ENCODE measurements around the gene HMCN2. TPM values are rescaled to one million over a fixed set of nuclear protein-coding genes. Genes with fewer than 3 reads are reported as not detected.

HMCN2 gene
- total and polyA plus RNA-seq, 2 donors (not counting 1 experiment from before 2014, with no cell fraction given), result 0.01 TPM; not detected in 1

DNA sequence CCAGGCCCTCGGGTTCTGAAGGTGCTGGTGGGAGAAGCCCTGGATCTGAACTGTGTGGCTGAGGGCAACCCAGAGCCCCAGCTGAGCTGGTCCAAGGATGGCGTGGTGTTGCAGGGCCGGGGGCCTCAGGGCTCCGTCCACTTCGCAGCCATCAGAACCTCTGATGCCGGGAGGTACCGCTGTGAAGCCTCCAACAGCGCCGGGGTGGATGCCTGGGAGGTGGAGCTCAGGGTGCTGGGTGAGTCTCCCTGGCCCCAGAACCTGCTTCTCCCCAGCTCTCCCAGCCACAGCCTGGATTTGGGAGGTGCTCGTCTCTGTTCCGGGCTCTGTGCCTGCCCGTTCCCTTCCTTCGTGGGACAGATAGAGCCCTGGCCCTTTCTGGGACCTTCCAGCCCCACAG is 75.6 kb downstream of the HMCN2 start:
- no peaks in the 10 kb centered on the region for H3K4me1 ChIP-seq (ENCODE audit: control insufficient read depth in 2 of 2, insufficient read depth in 2 of 2, low read length in 2 of 2)
- no peaks in the 10 kb centered on the region for H3K4me1 Mint-ChIP-seq
- H3K36me3 ChIP-seq (replicated peaks in 1 of 2; ENCODE audit: control extremely low read depth in 1 of 2, control insufficient read depth in 1 of 2, extremely low read depth in 1 of 2, insufficient read depth in 2 of 2, low read length in 1 of 2), result no peaks in the 10 kb centered on the region
- H3K79me2 ChIP-seq (ENCODE audit: control insufficient read depth, insufficient read depth, low read length), result no peaks in the 10 kb centered on the region
- no peak overlapping the region for H3K9ac ChIP-seq (ENCODE audit: low read length)
- H2AFZ ChIP-seq (ENCODE audit: insufficient read depth, low read depth, low read length, poor library complexity, severe bottlenecking), result no peak overlapping the region
- 87% methylated on average over 13 of the region's 13 CpGs for WGBS (ENCODE audit: insufficient coverage)
- H3K27ac ChIP-seq (ENCODE audit: low read length in 2 of 2), result no peak overlapping the region
- POLR2A ChIA-PET, result interaction anchor here (0.6 kb wide), 1 partner anchor 97 kb away, joined by 4 read pairs; no protein-coding TSS in a partner anchor
- no peaks in the 10 kb centered on the region for H3K9me3 Mint-ChIP-seq (ENCODE audit: insufficient read depth)
- intact Hi-C loops (cut with micrococcal nuclease), result no loop called here
- no peaks in the 10 kb centered on the region for H3K27me3 Mint-ChIP-seq
- peaks cover 0 to 10% (median 0%) of the 10 kb centered on the region in 4 experiments for H3K27me3 ChIP-seq (replicated peaks in 1 of 4; ENCODE audit: control extremely low read depth in 1 of 4, control insufficient read depth in 3 of 4, insufficient read depth in 4 of 4, low read length in 3 of 4)
- no peak overlapping the region for H3K4me3 Mint-ChIP-seq
- no peak for ATAC-seq (ENCODE audit: low read depth)
- H3K9me3 ChIP-seq (ENCODE audit: control extremely low read depth in 1 of 3, control insufficient read depth in 2 of 3, insufficient read depth in 1 of 3, low read length in 2 of 3), result no peaks in the 10 kb centered on the region
- H3K27ac Mint-ChIP-seq, result no peak overlapping the region
- no peak overlapping the region for H3K4me2 ChIP-seq (replicated peaks; ENCODE audit: low read depth, low read length, poor library complexity, severe bottlenecking)
- no peak overlapping the region for H3K4me3 ChIP-seq (ENCODE audit: control extremely low read depth in 1 of 5, extremely low read depth in 1 of 5, insufficient read depth in 1 of 5, low read depth in 2 of 5, low read length in 4 of 5)
- TF ChIP-seq, protein P1, sequence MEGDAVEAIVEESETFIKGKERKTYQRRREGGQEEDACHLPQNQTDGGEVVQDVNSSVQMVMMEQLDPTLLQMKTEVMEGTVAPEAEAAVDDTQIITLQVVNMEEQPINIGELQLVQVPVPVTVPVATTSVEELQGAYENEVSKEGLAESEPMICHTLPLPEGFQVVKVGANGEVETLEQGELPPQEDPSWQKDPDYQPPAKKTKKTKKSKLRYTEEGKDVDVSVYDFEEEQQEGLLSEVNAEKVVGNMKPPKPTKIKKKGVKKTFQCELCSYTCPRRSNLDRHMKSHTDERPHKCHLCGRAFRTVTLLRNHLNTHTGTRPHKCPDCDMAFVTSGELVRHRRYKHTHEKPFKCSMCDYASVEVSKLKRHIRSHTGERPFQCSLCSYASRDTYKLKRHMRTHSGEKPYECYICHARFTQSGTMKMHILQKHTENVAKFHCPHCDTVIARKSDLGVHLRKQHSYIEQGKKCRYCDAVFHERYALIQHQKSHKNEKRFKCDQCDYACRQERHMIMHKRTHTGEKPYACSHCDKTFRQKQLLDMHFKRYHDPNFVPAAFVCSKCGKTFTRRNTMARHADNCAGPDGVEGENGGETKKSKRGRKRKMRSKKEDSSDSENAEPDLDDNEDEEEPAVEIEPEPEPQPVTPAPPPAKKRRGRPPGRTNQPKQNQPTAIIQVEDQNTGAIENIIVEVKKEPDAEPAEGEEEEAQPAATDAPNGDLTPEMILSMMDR (IDR thresholded peaks at IDR 0.05), result no peak
- TF ChIP-seq EZH2 (IDR thresholded peaks at IDR 0.05; ENCODE audit: borderline replicate concordance, insufficient read depth, low read depth, low read length, poor library complexity, severe bottlenecking), result no peak
- CTCF ChIA-PET, result interaction anchor here (1.3 kb wide), 1 partner anchor 230 kb away, joined by 3 read pairs; no protein-coding TSS in a partner anchor
- no peak for DNase-seq
- H4K20me1 ChIP-seq (ENCODE audit: control insufficient read depth, insufficient read depth, low read length, poor library complexity, severe bottlenecking), result no peaks in the 10 kb centered on the region

DNA sequence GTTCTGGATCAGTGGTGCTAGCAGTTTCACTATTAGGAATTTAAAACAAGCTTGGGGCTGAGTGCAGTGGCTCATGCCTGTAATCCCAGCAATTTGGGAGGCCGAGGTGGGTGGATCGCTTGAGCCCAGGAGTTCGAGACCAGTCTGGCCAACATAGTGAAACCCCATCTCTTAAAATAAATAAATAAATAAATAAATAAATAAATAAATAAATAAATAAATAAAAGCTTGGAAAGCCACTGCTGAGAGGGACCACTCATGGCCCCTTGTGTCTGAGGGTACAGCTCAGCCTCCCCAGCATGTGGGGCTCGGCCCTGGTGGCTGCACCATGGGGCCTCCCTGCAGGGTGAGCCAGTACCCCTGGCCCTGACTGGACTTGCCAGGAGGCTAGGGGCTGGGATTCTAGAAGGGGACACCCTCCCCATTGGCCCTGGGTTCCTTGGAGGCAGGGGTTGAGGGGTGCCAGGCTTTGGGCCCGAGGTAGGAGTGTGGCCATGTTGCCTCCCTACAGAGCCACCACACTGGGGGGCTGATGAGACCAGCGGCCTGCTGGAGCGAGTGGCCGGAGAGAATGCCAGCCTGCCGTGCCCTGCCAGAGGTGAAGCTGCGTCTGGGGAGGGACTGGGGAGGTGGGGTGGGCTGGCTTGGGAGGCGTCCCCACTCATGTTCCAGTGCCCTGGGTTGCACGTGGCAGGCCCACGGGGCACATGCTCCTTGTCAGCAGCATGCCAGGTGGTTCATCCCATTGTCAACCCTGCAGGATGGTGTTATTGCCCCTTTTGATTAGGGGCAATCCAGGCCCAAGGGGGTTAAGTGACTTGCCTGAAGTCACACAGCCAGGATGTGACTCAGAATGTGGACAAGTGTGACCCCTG is 76.5 kb downstream of the HMCN2 start:
- Histone ChIP-seq H3K27ac (ENCODE audit: low read length in 2 of 2) (no peak overlapping the region), H4K20me1 (ENCODE audit: control insufficient read depth, insufficient read depth, low read length, poor library complexity, severe bottlenecking) (no peaks in the 10 kb centered on the region), H3K4me1 (ENCODE audit: control insufficient read depth in 2 of 2, insufficient read depth in 2 of 2, low read length in 2 of 2) (no peaks in the 10 kb centered on the region), H3K27me3 (replicated peaks in 1 of 4; ENCODE audit: control extremely low read depth in 1 of 4, control insufficient read depth in 3 of 4, insufficient read depth in 4 of 4, low read length in 3 of 4) (peaks cover 0 to 7% (median 0%) of the 10 kb centered on the region in 4 experiments), H3K79me2 (ENCODE audit: control insufficient read depth, insufficient read depth, low read length) (no peaks in the 10 kb centered on the region), H3K36me3 (replicated peaks in 1 of 2; ENCODE audit: control extremely low read depth in 1 of 2, control insufficient read depth in 1 of 2, extremely low read depth in 1 of 2, insufficient read depth in 2 of 2, low read length in 1 of 2) (no peaks in the 10 kb centered on the region), H3K4me3 (ENCODE audit: control extremely low read depth in 1 of 5, extremely low read depth in 1 of 5, insufficient read depth in 1 of 5, low read depth in 2 of 5, low read length in 4 of 5) (no peak overlapping the region), H3K9me3 (ENCODE audit: control extremely low read depth in 1 of 3, control insufficient read depth in 2 of 3, insufficient read depth in 1 of 3, low read length in 2 of 3) (no peaks in the 10 kb centered on the region), H3K4me2 (replicated peaks; ENCODE audit: low read depth, low read length, poor library complexity, severe bottlenecking) (no peak overlapping the region), H3K9ac (ENCODE audit: low read length) (no peak overlapping the region), H2AFZ (ENCODE audit: insufficient read depth, low read depth, low read length, poor library complexity, severe bottlenecking) (no peak overlapping the region)
- TF ChIP-seq, protein P1 (IDR thresholded peaks at IDR 0.05), result no peak
- TF ChIP-seq EZH2 (IDR thresholded peaks at IDR 0.05; ENCODE audit: borderline replicate concordance, insufficient read depth, low read depth, low read length, poor library complexity, severe bottlenecking), result no peak
- ATAC-seq (ENCODE audit: low read depth), result no peak
- ChIA-PET CTCF (interaction anchor here (1.3 kb wide), 1 partner anchor 231 kb away, joined by 3 read pairs; no protein-coding TSS in a partner anchor), POLR2A (no interaction called here)
- Mint-ChIP-seq H3K4me1 (no peaks in the 10 kb centered on the region), H3K9me3 (ENCODE audit: insufficient read depth) (no peaks in the 10 kb centered on the region), H3K27me3 (no peaks in the 10 kb centered on the region), H3K27ac (no peak overlapping the region), H3K4me3 (no peak overlapping the region)
- DNase-seq, result no peak
- intact Hi-C loops (cut with micrococcal nuclease), result no loop called here
- WGBS (ENCODE audit: insufficient coverage), result 90% methylated on average over 10 of the region's 13 CpGs
